Erythroblast (primary cell): ENCODE measurements around the gene IL4R.

Experiments used
- GATA1 ChIP-seq: IDR thresholded peaks from 2 replicates; pipeline ENCODE4 v1.6.1; 2011; ENCODE audit warnings: low read depth, mild to moderate bottlenecking, control low read depth, low read length, moderate library complexity
- POLR2A ChIP-seq: IDR thresholded peaks from 2 replicates; pipeline ENCODE4 v1.6.1; 2011; ENCODE audit warnings: mild to moderate bottlenecking, low read length

DNA sequence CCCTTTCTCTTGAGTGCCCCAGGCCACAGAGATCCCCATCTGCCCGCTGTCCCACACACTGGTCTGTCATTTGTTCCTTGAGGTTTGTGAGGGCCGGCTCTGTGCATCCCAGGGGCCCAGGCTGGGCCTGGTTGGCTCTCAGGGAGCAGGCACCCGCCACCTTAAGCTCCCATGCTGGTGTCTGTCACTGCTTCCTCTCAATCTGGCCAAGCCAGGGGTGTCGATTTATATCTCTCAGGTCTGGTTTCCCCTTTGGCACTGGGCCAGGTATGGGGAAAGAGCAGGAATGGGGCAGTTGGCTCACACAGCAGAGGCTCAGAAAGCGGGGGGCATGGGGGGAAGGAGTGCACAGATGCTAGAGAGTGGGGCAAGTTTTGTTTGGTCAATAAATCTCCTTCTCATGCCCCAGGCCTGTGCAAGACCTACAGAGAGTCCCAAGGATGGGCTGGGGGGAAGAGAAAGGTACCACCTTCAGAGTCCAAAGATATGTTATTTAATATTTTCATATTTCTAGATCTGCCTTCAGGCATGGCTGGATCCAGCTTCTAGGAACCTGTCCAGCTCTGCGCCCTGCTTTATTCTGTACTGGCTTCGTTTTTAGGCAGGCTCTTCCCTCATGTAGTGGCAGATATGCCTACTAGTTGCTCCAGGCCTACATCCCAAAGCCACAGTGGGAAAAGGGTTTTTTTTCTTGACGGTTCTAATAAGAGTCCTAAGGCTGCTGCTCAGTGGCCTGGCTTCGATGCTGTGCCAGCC lies 34.3 kb downstream of the IL4R start:
- no peak for TF ChIP-seq POLR2A
- no peak for TF ChIP-seq GATA1
